ENCODE data around the gene LYSMD2.
"Not testable (repeated sequence)": the region's sequence is repeated elsewhere in the genome, so short reads cannot be mapped to it uniquely, and the experiment has no call there.

The LYSMD2 gene, protein sequence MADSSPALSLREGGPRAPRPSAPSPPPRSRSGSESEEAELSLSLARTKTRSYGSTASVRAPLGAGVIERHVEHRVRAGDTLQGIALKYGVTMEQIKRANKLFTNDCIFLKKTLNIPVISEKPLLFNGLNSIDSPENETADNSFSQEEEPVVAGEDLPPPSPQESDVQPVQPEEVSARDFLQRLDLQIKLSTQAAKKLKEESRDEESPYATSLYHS

DNA sequence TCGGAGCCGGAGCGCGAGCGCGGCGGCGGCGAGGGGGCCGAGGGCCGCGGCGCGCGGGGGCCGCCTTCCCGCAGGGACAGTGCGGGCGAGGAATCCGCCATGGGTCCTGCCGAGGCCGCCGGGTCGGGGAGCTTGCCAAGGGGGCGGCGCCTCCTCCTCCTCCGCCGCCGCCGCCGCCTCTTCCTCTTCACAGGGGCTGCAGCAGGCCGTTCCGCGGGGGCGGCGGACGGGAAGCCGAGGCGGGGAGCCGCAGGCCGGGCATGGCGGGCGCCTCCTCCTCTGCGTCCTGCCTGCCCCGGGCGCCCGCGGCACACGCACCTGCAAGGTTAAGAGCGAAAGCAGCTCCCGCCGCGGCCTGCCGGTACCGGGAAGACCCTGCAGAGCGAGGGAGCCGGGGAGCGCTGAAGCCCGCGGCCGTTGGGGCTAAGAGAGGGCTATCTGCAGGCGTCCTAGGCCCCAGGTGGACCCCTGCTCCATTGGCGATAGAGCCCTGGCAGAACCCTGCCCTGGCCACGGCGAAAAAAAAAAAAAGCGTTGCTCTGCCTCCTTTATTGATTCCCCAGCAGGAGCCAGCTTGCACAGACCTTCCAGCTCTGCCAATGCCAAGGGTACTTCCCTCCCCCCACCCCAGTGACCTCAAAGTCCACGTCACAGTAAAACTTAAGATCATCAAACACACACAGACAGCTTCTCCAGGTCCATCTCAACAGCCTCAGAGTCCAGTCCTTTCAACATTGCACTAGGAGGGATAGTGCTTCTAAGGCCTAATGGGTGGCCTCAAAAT lies at the start of gene LYSMD2:
Gene LYSMD2, minus strand, starts transcription at position 134 of the 784 bp plus-strand sequence. Its CDS starts 33 bp downstream, at position 101.
- DNase-seq (ENCODE audit: low read depth in 2 of 2), result peak; percentile 53 to 64

- DNase-seq (ENCODE audit: low read depth in 2 of 2), result not testable (repeated sequence)
Measured at GRCh38 chr15:51787130-51787529, 49.7 kb upstream of the LYSMD2 start.

DNA sequence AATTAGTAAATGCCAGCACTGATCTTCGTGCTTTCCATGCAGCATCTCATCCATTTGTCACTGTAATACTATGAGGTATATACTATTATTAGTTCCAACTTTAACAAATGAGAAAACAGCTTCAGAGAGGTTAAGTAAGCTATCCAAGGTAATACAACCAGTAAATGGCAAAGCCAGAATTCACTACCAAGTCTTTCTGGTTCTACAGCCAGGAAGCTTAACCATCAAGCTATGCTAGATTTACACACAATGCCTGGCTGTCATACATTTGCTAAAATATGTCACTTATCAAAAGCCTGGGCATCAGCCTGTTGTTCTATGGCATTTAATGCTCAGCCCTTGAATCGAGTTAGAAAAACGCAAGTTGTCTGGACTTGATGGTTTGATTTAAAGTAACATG lies 46.5 kb upstream of the LYSMD2 start:
- DNase-seq (ENCODE audit: low read depth in 2 of 2), result no peak

DNA sequence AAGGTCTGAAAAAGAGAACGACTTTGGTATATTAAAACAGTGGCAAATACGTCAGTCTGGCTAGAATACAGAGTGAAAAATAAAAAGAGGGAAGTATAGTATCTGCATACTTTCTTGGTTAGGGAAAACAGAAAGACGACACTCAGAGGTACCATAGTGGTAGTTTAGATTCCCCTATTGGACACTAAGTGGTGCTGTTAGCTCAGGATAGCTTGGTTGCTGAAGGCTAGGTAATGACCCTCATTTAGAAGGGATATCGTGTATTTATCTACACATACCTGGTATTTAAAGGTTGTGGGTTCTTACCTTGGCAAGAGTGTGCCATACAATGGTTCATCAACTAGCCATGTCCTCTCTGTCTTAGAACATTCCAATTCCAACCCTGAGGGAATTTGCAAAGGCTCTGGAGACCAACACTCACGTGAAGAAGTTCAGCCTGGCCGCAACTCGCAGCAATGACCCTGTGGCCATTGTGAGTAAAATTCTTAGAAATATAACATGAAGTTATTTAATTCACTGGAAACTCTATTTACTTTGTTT lies 45.0 kb upstream of the LYSMD2 start:
- DNase-seq (ENCODE audit: low read depth in 2 of 2), result no peak

- DNase-seq (ENCODE audit: low read depth in 2 of 2), result no peak
Measured at GRCh38 chr15:51781506-51781905, 44.1 kb upstream of the LYSMD2 start.

- DNase-seq (ENCODE audit: low read depth in 2 of 2), result no peak
Measured at GRCh38 chr15:51780636-51781035, 43.2 kb upstream of the LYSMD2 start.

DNA sequence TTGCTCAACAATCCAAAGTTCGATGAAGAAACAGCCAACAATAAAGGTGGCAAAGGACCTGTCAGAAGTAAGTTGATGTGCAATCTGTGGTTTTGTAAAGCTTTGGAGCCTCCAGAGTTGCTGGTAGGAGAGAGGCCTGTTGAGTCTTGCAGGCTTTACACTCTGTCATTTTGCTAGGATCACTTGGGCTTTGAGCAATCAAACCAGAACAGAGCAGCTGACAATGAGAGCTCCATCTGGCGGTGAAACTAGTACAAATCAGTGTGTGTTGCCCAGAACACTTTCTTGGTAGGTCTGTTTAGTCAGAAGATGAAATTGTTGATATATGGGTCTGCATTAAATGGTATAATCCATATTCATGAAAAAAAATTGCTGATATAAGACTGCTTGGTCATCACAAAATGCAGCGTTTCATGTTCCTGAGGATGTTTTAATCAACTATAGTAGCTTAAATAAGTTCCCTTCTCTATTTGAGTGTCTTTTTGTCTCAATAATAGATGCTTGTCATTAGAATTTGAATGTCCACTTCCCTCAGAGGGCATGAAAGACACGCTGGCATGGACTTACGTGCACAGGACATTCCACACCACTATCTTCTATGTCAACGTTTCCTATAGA lies 39.6 kb upstream of the LYSMD2 start:
- DNase-seq (ENCODE audit: low read depth in 2 of 2), result peak; percentile 15 to 31

- peak in 1 of 2 donors; percentile 7 for DNase-seq (ENCODE audit: low read depth in 2 of 2)
Measured at GRCh38 chr15:51775967-51776816, 38.7 kb upstream of the LYSMD2 start.

DNA sequence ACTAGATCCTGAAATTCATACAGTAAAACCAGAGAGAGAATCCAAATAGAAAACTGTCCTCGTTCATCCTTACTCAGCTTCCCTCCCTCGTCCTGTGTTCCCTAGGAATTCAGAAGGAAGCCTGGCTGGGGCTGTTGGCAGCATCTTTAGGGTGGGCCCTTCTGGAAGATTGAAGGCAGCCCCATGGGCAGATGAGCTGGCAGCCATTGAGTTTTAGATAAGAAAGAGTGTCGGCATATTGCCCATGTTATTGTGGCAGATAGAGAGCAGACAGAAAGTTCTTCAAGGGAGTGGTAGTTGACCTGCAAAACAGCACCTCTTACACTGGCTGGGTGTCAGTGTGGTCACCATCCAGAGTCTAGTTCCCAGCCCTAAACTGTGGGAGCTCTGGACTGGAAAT lies 37.5 kb upstream of the LYSMD2 start:
- no peak for DNase-seq (ENCODE audit: low read depth in 2 of 2)

- no peak for DNase-seq (ENCODE audit: low read depth in 2 of 2)
Measured at GRCh38 chr15:51771773-51772172, 34.3 kb upstream of the LYSMD2 start.

- DNase-seq (ENCODE audit: low read depth in 2 of 2), result no peak
Measured at GRCh38 chr15:51770902-51771301, 33.4 kb upstream of the LYSMD2 start.

GRCh38 chr15:51768018-51768417 lies 30.6 kb upstream of the LYSMD2 start:
- no peak for DNase-seq (ENCODE audit: low read depth in 2 of 2)

GRCh38 chr15:51766341-51766740 lies 28.9 kb upstream of the LYSMD2 start:
- no peak for DNase-seq (ENCODE audit: low read depth in 2 of 2)

- no peak for DNase-seq (ENCODE audit: low read depth in 2 of 2)
Measured at GRCh38 chr15:51765751-51766150, 28.3 kb upstream of the LYSMD2 start.

GRCh38 chr15:51760805-51761204 lies 23.4 kb upstream of the LYSMD2 start:
- DNase-seq (ENCODE audit: low read depth in 2 of 2), result no peak

- no peak for DNase-seq (ENCODE audit: low read depth in 2 of 2)
Measured at GRCh38 chr15:51759557-51760070, 22.2 kb upstream of the LYSMD2 start.

- no peak for DNase-seq (ENCODE audit: low read depth in 2 of 2)
Measured at GRCh38 chr15:51758645-51759044, 21.2 kb upstream of the LYSMD2 start.

DNA sequence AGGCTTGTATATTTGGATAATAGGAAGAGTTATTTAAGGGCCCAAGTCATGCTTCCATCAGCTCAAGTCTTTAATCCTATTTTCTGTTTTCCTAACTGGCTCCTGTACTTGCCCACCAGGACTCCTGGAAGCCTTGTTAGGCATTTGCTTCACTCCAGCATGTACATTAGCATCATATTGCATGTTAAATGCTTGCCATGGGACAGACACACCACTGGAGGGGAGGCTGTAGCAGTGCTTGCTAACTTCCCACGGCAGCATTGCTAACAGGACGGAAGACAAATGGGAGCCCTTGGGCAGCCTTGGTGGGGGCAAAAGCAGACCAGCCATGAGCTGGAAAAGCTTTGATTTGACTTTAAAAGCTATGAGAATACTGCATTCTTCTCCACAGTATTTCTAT lies 20.0 kb upstream of the LYSMD2 start:
- DNase-seq (ENCODE audit: low read depth in 2 of 2), result no peak

DNA sequence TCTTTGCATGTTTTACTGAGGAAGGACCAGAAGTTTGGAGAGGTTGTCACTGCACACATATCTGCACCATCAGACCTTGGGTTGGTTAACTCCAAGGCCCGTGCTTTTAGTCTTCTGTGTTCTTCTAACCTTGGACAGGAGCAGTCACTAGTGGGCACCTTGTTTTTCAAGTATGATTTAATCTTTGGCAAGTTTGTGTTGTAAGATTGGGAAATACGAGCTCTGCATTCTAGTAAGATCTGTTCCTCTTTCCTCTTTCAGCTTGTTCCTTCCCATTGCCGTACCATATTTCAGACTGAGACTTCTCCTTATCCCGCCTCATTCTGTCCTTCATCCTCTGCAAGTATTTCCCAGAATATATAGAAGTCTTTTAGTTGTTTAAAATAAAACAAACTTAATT lies 19.0 kb upstream of the LYSMD2 start:
- DNase-seq (ENCODE audit: low read depth in 2 of 2), result no peak

- no peak for DNase-seq (ENCODE audit: low read depth in 2 of 2)
Measured at GRCh38 chr15:51755790-51756189, 18.3 kb upstream of the LYSMD2 start.

DNA sequence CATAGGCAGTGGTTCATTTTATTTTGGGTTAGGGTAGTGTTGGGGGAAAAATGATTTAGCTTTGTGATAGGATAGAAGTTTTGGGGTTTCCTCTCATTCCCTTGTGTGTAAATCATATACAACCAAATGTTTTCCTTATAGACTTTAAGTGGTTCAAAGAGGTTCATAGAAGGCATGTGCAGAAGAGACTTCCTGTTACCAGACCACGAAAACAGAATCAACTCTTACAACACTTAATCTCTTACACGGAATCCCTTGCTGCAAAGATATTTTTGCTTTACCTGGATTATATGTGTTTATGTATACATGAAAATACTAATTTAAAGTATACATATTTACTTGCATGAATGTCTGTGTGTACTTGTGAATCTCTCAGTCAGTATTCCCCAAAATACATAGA lies 16.8 kb upstream of the LYSMD2 start:
- no peak for DNase-seq (ENCODE audit: low read depth in 2 of 2)

GRCh38 chr15:51752888-51753287 lies 15.4 kb upstream of the LYSMD2 start:
- DNase-seq (ENCODE audit: low read depth in 2 of 2), result no peak
